GM19452 (cell line): ENCODE data around the gene PRKCA.
"Not testable (repeated sequence)": the region's sequence is repeated elsewhere in the genome, so short reads cannot be mapped to it uniquely, and the experiment has no call there.

Experiments used
- ATAC-seq: cut with Tn5 transposase; IDR thresholded peaks from one replicate; pipeline ENCODE4 v1.9.1; 2021; ENCODE audit not compliant: unreplicated experiment

The PRKCA gene

DNA sequence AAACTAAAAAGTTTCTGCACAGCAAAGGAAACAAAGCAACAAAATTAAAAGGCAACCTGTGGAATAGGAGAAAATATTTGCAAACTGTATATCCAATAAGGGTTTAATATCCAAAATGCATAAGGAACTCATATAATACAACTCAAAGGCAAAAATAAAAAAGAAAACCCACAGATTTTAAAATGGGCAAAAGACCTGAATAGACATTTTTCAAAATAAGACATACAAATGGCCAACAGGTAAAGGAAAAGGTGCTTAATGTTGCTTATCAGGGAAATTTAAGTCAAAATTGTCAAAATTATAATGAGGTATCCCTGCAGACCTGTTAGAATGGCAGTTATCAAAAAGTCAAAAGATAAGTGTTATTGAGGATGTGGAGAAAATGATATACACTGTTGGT lies 399.0 kb downstream of the PRKCA start:
- no peak for ATAC-seq

DNA sequence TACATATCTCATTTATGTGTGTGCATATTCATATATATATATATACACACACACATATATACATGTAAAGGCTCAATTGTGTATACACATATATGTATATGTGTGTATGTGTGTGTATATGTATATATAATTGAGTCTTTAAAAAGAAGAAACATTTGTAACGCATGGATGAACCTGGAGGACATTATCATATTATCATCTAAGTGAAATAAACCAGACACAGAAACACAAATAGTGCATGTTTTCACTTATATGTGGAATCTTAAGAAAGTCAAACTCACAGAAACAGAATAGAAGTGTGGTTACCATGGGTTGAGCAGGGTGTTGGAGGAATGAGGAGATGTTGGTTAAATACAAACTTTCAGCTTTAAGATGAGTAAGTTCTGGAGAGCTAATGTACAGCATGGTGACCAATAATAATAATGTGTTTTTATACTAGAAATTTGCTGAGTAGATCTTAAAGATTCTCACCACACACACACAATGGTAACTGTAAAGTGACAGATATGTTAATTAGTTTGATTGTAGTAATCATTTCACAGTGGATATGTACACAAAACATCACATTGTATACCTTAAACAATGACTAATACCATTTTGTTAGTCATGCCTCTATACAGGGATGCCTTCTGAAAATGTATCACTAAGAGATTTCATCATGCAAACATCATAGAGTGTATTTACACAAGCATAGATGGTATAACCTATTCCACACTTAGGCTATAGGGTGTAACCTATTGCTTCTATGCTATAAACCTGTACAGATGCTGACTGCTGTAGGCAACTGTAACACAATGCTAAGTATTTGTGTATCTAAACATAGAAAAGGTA lies 399.9 kb downstream of the PRKCA start:
- no peak for ATAC-seq

DNA sequence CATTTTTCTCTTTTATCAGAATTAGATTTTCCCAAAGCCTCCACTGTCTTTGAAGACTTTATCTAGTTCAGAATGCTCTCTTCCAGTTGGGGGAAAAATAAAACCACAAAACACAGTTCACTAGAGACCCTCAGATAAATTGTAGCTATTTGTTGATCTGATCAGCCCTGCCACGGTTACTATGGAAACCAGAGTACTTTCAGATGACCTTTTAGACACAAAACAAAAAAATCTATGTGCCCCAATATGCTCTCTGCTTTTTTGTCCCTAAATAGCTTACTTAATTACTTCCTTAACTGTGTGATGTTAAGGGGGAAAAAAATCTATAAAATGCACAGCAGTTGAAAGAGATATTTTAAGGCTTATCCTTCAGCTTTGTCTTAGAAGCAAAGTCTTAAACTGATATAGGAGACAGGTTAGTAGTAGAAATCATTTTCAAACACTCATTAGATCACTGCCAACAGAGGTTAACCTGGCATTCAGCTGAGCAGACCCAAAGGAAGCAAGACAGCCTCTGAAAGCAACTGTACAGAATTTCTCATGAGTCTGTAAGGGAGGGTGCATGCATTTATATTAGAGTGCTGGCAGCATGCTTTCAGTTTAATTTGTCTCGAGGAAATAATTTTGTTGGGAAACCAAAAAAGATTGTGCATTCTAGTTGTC lies 402.6 kb downstream of the PRKCA start:
- no peak for ATAC-seq

DNA sequence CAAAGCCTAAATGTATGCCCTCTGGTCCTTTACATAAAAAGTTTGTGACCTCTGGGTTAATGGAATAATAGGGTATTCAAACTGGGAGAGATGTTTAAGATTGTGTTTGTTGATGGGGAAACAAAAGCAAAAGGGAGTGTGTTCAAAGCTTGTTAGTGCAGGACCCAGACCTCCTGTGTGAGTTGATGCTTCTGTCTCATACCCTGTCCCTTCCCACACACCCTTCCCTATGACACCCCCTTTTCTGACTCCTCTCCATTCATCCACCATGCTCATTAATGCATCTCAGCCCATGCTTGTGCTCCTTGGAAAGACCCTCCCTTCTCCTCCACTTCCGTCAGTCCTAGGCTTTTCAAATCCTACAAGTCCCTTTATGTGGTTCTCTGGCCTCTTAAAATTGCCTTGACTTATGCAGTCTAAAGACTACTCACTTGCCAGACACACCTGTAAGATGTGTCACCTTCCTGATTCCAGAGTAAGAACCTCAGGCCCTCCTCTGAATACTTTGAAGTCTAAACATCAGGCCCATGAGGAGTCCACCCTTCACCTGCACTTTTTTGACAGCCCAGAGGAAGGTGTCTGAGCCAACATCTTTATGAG lies 404.5 kb downstream of the PRKCA start:
- no peak for ATAC-seq

DNA sequence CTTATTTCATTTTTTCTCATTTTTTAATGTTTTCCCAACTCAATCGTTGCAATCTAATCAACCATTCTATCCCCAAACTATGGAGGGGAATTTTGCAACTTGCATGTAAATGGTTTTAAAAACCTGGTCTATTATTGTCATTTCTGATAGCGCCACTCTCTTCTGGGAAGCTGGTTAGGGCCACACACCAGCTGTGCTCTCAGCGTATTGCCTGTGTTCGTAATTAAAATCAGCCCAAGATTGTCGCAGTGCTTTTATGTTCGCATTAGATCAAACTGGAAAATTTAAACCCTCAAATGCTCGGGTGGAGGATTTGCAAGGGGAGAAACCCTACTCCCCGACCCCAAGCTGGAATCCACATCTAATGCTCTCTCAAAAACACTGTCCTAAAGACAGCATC lies 409.0 kb downstream of the PRKCA start:
- no peak for ATAC-seq

DNA sequence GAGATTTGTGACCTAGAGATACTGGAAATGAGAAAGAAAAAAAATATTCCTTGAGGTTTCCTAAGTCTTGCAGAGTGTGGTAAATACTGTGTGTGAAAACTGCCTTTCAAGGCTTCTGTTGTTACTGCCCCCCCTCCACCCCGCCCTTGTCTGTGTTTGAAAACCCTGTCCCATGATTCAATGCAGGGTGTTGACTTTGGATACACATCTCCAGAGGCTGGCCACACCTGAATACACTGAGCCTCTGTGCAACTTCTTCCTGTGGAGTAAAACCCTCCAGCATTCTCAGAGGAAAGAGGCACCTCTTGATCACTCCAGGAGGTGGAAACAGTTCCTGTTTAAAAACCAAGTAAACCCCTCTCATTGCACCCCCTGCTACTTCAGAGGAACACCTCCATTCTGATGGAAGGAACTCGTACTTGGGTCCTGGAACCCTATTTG lies 409.5 kb downstream of the PRKCA start:
- no peak for ATAC-seq

DNA sequence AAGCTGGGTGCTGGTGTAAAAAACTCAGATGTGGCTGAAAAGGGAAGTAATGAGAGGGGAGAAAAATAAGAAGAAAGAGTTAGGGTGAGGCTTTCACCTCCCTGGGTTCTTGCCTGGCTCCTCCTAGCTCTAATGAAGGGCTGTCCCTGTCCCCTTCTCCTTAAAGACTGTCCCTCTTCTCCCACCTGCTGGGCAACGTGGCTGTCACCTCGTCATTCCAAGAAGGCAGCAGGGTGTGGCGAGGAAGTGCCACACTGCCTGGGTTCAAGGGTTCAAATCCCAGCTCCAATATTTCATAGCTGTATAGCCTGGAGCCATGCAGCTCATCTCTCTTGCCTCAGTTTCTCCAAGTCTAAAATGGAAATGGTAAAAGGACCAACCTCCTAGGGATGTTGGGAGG lies 410.0 kb downstream of the PRKCA start:
- ATAC-seq: no peak

DNA sequence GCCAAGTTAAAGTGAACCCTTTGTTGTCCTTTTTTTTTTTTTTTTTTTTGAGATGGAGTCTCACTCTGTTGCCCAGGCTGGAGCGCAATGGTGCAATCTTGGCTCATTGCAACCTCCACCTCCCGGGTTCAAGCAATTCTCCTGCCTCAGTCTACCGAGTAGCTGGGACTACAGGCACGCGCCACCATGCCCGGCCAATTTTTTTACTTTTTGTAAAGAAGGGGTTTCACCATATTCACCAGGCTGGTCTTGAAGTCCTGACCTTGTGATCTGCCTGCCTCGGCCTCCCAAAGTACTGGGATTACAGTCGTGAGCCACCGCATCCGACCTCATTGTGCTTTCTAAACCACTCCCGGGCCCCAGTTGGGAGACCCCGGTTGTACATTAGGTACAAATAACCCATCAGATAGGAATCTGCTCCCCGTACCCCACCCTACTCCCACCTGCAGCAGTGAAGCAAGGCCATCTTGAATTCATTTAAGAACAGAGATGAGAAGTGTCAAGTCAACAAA lies 410.7 kb downstream of the PRKCA start:
- not testable (repeated sequence) for ATAC-seq

DNA sequence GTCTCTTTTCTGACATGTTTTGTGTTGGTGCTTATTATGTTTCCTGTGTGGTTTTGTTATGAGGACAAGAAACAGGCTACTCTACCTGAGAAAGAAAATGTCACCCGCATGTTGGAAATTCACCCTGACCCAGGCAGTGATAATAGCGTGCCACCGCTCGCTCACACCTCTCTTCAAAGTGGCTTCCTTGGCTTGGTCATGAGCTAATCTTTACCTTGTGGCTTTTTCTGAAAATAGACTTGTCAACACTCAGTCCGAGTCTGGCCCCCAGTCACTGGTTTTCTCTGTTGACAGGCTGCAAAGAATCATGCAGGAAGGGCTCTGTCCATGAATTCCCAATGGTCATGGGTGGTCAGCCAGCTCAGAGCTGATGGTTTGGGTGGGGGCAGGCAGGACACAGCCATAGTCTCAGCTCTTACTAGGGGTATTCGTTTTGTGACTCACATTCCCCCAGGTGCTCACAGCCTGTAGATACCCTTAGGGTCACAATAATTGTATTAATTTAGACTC lies 411.2 kb downstream of the PRKCA start:
- ATAC-seq: peak; percentile 75

DNA sequence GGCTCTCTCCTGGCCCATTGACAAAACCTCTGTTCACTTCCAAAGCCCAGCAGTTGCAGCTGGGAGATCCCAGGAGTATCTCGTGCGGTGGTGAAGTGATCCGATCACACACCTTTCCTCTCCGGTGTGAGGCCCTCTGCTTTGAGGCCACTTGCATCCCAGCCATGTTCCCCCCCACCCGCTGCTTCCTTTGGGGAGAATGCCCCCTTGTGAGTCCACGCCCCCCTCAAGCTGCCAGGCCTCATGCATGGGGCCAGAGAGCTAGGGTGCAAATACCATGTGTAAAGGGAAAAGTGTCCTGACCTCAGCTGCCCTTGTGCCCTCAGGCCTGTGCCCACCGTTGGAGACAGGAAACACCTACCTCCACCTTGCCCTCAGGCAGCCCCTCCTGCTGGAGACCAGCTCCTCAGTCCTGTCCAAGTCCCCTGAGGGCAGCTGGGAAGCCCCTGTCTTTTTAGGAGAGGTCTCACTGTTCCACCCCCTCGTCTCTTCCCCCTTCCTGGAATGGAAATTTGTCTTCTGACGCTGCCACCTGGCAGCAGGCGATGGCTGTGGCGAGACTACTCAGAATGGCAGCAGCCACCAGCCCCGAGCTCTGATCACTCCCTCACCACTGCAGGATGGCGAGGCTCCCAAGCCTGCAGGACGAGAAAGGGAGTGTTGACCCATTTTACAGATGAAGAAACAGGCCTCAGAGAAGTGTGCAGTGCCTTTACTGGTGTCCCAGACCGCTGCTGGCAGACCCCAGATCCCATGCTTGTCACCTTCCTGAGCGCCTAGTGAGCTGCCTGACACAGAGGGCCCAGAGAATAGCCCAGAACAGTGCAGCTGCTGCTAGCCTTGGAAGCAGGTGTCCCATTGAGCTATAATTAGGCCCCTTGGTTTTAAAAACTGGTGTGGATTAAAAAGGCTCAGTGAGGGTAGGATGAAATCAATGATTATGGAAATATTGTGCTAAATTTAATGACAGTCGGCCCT lies 411.9 kb downstream of the PRKCA start:
- no peak for ATAC-seq

DNA sequence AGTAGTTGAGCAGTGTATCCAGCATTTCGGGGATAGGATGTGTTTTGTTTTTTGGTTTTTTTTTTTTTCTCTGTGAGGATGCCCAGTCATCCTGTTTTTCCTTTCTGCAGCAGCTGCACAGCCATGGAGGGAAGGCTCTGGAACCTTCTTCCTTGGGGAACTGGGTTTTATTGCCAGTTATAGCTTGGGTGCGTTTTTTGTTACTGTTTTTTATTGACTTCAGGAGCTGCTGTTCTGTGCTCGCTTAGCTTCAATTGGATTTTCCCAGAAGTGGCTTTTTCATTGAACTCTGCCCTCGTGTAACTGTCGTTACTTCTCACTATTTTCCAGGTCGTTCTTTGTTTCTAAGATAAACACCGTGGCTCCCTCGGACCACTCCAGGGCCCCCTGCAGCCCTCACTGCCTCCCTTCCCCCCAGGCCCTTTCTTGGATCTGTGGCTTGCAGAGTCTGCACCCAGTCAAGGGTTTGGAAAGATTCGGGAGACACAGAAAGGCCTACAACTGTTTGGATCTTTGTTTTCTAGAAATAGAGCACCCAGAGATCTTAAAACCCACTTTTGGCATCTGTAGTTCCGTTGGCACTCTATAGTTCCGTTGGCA lies 412.8 kb downstream of the PRKCA start:
- ATAC-seq: no peak

DNA sequence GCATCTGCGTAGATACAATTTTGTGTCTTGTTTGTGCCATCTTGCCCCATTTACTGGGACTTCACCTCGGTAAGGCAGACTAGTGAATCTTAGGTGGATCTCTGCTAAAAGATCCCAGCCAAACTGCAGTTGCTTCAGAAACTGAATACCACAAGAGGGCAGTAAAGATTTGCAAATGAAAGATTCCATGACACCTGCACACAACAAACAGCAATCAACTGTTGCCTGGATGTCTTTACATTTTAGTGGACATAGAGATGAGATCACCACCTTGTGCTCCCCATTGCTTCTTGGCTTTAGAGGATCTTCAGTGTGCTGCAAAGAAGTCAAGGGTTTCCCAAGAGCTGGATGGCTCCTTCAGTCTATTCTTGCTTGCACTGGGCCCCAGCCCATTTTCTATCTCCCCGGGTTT lies 413.3 kb downstream of the PRKCA start:
- no peak for ATAC-seq

DNA sequence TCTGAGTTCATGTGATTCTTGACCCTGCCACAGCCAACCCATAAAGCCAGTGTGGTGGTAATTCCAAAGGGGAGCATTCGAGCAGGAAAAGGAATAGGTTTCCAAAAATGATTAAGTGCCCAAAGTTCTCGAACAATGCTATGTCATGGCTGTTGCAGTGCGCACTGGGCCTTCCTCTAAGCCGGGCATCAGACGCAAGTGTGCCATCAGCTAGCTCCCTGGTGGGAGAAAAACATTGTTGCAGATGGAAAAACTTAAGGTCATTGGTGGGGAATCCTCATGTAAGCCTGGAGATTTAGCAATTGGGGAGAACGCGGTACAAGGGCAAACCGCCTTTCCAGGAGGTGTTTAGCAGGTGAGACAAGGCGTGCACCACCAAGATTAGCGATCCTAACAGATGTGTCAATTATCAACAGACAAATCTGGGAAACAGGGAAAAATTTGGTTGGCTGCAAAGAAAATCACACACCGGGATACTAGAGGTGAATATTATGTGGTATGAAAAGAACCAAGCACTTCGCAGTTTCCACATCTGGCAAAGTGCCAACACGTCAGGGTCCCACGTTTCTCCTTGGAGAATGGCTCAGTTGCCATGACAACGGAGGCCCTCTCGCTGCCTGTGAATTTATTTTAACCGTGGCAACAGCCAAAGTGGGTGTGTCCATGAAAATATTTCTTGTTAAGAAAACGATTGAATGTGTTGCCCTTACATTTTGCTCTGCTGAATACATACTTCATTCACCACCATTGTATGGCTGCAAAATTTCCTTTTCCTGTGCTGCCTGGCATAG lies 414.0 kb downstream of the PRKCA start:
- no peak for ATAC-seq

DNA sequence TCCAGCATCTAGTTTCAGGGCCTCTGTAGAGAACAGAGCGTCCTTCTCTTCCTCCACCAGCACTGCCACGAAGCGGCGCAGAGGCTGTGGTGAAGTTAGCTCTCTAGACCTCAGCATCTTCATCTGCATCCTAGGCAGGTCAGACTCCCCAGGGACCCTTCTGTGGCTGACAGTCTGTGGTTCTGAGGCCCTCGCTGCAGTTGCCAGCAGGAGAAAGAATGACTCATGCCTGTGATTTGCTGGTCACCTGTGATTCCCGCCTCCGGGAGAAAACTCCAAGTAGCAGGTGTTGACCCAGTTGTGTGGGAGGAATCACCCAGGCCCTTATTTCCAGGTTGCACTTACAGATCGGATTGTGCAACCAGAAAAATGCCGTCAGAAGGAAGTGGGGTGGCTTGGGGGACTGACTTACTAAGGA lies 415.2 kb downstream of the PRKCA start:
- ATAC-seq: peak; percentile 66

DNA sequence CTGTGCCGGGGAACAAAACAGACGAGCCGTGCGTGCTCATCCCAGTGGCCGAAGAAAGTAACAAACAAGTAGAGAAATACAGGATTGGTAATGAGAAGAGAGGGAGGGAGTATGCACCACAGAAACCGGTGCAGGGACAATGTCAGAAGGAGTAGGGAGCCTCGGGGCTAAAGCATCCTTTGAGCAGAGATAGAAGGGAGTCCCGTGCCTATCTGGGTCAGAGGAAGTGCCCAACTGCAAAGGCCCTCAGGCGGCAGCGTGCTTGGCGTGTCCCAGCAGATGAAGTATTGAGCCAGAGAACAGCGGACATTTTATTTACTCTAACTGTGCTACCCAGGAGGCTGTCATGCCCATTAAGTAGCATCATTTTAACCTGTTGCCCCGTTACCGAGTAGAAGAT lies 417.6 kb downstream of the PRKCA start:
- no peak for ATAC-seq

DNA sequence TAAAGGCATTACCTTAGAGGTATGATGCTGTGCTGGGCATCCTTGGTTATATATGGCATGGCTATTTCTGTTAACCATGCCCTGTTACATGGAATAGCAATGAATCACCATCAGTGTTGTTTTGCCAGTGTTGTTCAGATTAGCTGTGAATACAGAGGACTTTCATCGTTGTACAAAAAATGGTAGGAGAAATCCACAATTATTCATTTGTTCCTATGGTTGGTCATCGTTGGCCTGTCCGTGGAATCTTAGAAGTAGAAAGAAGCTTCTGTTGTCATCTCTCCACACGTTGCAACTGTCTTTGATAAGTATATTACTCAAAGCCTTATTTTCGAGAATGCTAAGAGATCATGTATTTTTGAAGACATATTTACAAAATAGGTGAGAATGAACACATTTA lies 418.2 kb downstream of the PRKCA start:
- ATAC-seq: no peak

DNA sequence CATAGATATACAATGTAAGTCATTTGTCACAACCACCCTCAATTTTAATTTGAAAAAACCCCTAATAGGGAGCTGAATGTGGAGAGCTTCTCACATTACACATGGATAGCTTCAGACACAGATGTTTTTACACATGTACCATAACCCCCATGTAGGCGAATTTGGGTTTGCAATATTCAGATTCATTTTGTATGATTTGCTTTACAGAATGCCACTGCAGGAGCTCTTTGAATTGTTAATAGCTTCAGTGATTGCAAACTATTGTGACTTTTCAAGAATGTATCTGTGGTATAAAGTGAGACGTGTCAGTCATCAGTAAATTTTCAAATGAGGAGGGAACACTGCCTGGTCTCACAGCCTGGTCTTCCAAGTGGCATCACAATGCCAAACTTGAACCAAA lies 419.9 kb downstream of the PRKCA start:
- no peak for ATAC-seq

DNA sequence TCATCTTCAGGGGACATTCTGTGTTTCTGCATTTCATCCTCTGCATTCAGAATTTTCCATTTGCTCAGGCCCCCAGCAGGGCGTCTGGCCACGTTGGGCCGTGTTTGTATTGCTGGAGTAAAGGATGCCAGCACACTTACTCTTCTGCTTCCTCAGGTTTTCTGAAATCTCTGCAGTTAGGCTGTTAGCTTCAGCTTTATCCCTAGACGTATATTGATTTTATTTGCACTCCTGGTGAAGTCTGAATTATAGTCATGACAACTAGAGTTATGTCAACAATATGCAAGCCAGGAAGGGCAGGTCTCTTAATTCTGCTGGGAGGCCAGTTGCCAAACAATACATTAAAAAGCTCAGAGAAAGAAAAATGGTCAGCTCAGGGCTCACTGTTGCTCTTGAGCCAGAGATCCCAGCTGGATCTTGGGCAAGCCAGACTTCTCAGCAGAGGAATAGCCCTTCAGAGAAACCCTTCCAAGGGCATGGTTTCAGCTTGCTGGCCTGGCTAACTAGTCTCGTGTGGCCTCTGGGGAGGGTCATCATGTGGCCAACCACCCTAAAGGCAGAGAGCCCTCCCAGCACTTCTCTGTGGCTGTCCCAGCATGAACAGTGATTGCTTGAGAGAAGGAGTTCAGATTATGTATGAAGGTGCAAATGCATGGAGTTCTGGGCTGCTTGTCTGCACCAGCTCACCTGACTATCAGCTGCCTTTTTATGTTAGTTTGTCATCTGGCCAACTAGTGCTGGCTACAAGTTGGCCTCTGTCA lies 422.3 kb downstream of the PRKCA start:
- ATAC-seq: no peak

DNA sequence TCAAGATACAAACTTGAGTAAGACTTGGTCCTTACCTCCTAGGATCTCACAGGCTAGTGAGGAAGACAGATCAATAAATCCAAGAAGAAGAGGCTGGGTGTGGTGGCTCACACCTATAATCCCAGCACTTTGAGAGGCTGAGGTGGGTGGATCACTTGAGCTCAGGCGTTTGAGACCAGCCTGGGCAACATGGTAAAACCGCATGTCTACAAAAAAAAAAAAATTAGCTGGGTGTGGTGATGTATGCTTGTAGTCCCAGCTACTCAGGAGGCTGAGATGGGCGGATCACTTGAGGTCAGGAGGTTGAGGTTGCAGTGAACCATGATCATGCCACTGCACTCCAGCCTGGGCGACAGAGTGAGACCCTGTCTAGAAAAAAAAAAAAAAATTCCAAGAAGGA lies 423.0 kb downstream of the PRKCA start:
- ATAC-seq: not testable (repeated sequence)
